ENCODE data around the gene OCSTAMP.

GRCh38 chr20:46501961-46502360, 48.5 kb downstream of the OCSTAMP start:
- TF ChIP-seq POLR2A (IDR thresholded peaks at IDR 0.05; ENCODE audit: low read length) (no peak), GATA1 (IDR thresholded peaks at IDR 0.05; ENCODE audit: low read depth, low read length) (no peak)
